Measurements from ENCODE around the gene MPP2. TPM values are rescaled to one million over a fixed set of nuclear protein-coding genes. Genes with fewer than 3 reads are reported as not detected.
"Not testable (repeated sequence)": the region's sequence is repeated elsewhere in the genome, so short reads cannot be mapped to it uniquely, and the experiment has no call there.

MPP2 gene
- total RNA-seq, 2 experiments from 2014 or later = 0.16 to 0.67 TPM

GRCh38 chr17:43940630-43941029 is 33.3 kb upstream of the MPP2 start:
- CTCF ChIA-PET (ENCODE audit: unreplicated experiment) = no interaction called here

GRCh38 chr17:43939886-43940285 is 32.5 kb upstream of the MPP2 start:
- intact Hi-C loops (cut with micrococcal nuclease; ENCODE audit: unreplicated experiment) = loop anchor here (5.0 kb wide), 1 partner anchor 157 kb away; no protein-coding TSS in a partner anchor
- Histone ChIP-seq H4K20me1 (ENCODE audit: insufficient read depth, low read length) (no peaks in the 10 kb centered on the region), H3K79me2 (ENCODE audit: insufficient read depth, low read depth, low read length) (no peaks in the 10 kb centered on the region), H3K9me2 (ENCODE audit: insufficient read depth, low read length) (no peaks in the 10 kb centered on the region), H2AFZ (ENCODE audit: low read length) (no peak overlapping the region), H3K4me3 (ENCODE audit: low read depth, low read length, poor library complexity, severe bottlenecking) (no peak overlapping the region), H3K9me3 (ENCODE audit: low read length) (no peaks in the 10 kb centered on the region), H3K4me1 (ENCODE audit: insufficient read depth, low read length, poor library complexity, severe bottlenecking) (no peaks in the 10 kb centered on the region), H3K4me2 (ENCODE audit: low read length) (no peak overlapping the region), H3K36me3 (ENCODE audit: insufficient read depth, low read length) (no peaks in the 10 kb centered on the region), H3K27ac (ENCODE audit: low read depth, low read length, poor library complexity, severe bottlenecking) (no peak overlapping the region)
- POLR2A ChIA-PET = no interaction called here
- no TSS peak for BruUV-seq (replicated peaks)
- no peak for DNase-seq (ENCODE audit: low spot score)
- TF ChIP-seq CTCF (conservative IDR thresholded peaks at IDR 0.05; ENCODE audit: low read length) (no peak), EZH2phosphoT487 (IDR thresholded peaks at IDR 0.05; ENCODE audit: borderline replicate concordance, low read depth, low read length) (no peak)
- CTCF ChIA-PET (ENCODE audit: unreplicated experiment) = no interaction called here

More at GRCh38 chr17:43940630-43941029, 33.3 kb upstream of the MPP2 start:
- H3K4me2 ChIP-seq (ENCODE audit: low read length) = no peak overlapping the region
- no peaks in the 10 kb centered on the region for H4K20me1 ChIP-seq (ENCODE audit: insufficient read depth, low read length)
- POLR2A ChIA-PET = no interaction called here
- H3K4me1 ChIP-seq (ENCODE audit: insufficient read depth, low read length, poor library complexity, severe bottlenecking) = no peaks in the 10 kb centered on the region
- no peak overlapping the region for H2AFZ ChIP-seq (ENCODE audit: low read length)
- no peak overlapping the region for H3K4me3 ChIP-seq (ENCODE audit: low read depth, low read length, poor library complexity, severe bottlenecking)
- H3K36me3 ChIP-seq (ENCODE audit: insufficient read depth, low read length) = no peaks in the 10 kb centered on the region
- BruUV-seq (replicated peaks) = no TSS peak
- no peaks in the 10 kb centered on the region for H3K9me2 ChIP-seq (ENCODE audit: insufficient read depth, low read length)
- H3K79me2 ChIP-seq (ENCODE audit: insufficient read depth, low read depth, low read length) = no peaks in the 10 kb centered on the region
- no peaks in the 10 kb centered on the region for H3K9me3 ChIP-seq (ENCODE audit: low read length)
- TF ChIP-seq CTCF (conservative IDR thresholded peaks at IDR 0.05; ENCODE audit: low read length) (peak; percentile 66), EZH2phosphoT487 (IDR thresholded peaks at IDR 0.05; ENCODE audit: borderline replicate concordance, low read depth, low read length) (no peak)
- intact Hi-C loops (cut with micrococcal nuclease; ENCODE audit: unreplicated experiment) = loop anchor here (5.0 kb wide), 1 partner anchor 157 kb away; no protein-coding TSS in a partner anchor
- no peak overlapping the region for H3K27ac ChIP-seq (ENCODE audit: low read depth, low read length, poor library complexity, severe bottlenecking)
- DNase-seq (ENCODE audit: low spot score) = peak; percentile 44

DNA sequence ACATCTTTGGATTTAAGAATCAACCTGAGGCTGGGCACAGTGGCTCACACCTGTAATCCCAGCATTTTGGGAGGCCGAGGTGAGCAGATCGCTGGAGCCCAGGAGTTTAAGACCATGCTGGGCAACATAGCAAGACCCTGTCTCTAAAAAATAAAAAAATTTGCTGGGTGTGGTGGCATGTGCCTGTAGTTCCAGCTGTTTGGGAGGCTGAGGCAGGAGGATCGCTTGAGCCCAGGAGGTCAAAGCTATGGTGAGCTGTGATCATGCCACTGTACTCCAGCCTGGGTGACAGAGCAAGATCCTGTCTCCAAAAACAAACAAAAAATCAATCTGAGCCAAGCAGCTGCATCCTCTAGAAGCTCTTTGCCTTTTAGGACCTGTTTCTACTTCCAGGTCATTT is 32.1 kb upstream of the MPP2 start:
- DNase-seq (ENCODE audit: low spot score); H3K79me2 ChIP-seq (ENCODE audit: insufficient read depth, low read depth, low read length); POLR2A ChIA-PET; H4K20me1 ChIP-seq (ENCODE audit: insufficient read depth, low read length); H3K36me3 ChIP-seq (ENCODE audit: insufficient read depth, low read length); H3K4me2 ChIP-seq (ENCODE audit: low read length); CTCF ChIA-PET (ENCODE audit: unreplicated experiment); H3K27ac ChIP-seq (ENCODE audit: low read depth, low read length, poor library complexity, severe bottlenecking); H3K4me3 ChIP-seq (ENCODE audit: low read depth, low read length, poor library complexity, severe bottlenecking); intact Hi-C loops (cut with micrococcal nuclease; ENCODE audit: unreplicated experiment); H3K9me2 ChIP-seq (ENCODE audit: insufficient read depth, low read length); H3K4me1 ChIP-seq (ENCODE audit: insufficient read depth, low read length, poor library complexity, severe bottlenecking); H2AFZ ChIP-seq (ENCODE audit: low read length); BruUV-seq (replicated peaks); H3K9me3 ChIP-seq (ENCODE audit: low read length): not testable (repeated sequence)
